NCI-H226 (cell line): Measurements from ENCODE around the gene CYP2W1.
"Not testable (repeated sequence)": the region's sequence is repeated elsewhere in the genome, so short reads cannot be mapped to it uniquely, and the experiment has no call there.

ENCODE experiments used
- DNase-seq: peaks from one replicate; pipeline ENCODE4 v3.0.0-alpha.2; 2015

The CYP2W1 gene, protein sequence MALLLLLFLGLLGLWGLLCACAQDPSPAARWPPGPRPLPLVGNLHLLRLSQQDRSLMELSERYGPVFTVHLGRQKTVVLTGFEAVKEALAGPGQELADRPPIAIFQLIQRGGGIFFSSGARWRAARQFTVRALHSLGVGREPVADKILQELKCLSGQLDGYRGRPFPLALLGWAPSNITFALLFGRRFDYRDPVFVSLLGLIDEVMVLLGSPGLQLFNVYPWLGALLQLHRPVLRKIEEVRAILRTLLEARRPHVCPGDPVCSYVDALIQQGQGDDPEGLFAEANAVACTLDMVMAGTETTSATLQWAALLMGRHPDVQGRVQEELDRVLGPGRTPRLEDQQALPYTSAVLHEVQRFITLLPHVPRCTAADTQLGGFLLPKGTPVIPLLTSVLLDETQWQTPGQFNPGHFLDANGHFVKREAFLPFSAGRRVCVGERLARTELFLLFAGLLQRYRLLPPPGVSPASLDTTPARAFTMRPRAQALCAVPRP

DNA sequence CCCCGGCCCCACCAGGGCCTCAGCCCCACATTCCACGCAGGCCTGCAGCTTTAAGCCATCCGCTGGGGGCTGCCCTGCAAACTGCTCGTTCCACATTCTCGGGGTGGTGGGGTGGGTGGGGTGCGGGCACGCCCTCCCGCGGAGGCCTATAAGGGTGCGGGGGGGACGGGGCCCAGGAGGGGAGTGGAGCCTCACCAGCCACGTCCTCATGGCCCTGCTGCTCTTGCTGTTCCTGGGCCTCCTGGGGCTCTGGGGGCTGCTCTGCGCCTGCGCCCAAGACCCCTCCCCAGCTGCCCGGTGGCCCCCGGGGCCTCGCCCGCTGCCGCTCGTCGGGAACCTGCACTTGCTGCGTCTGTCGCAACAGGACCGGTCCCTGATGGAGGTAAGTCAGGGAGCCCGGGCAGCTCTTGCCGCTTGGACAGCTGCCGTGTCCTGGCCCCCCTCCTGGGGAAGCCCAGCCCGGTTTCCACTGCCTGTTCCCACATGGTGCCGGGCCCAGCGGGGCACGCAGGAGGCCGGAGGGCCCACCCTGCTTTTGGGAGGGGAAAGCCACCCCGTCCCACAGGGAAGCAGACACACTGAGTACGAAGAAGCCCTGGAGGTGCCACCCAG is at the start of gene CYP2W1:
Gene CYP2W1 (plus strand): TSS at position 178 of the 612 bp plus-strand sequence. CDS start 31 bp downstream, at position 209.
- DNase-seq: no peak

GRCh38 chr7:934469-935163 is 48.4 kb upstream of the CYP2W1 start:
- no peak for DNase-seq

GRCh38 chr7:935164-935873 is 47.7 kb upstream of the CYP2W1 start:
- DNase-seq: no peak

GRCh38 chr7:935874-936385 is 47.1 kb upstream of the CYP2W1 start:
- no peak for DNase-seq

GRCh38 chr7:936386-937054 is 46.5 kb upstream of the CYP2W1 start:
- peak; percentile 88 for DNase-seq

GRCh38 chr7:937856-938484 is 45.0 kb upstream of the CYP2W1 start:
- no peak for DNase-seq

- DNase-seq: no peak
These were observed 44.3 kb upstream of the CYP2W1 start for GRCh38 chr7:938546-939185.

GRCh38 chr7:939843-940242 is 43.1 kb upstream of the CYP2W1 start:
- DNase-seq: no peak

- peak; percentile 16 for DNase-seq
These were observed 42.2 kb upstream of the CYP2W1 start for GRCh38 chr7:940599-941408.

GRCh38 chr7:943793-944192 is 39.2 kb upstream of the CYP2W1 start:
- not testable (repeated sequence) for DNase-seq

GRCh38 chr7:944744-945143 is 38.2 kb upstream of the CYP2W1 start:
- DNase-seq: no peak

DNA sequence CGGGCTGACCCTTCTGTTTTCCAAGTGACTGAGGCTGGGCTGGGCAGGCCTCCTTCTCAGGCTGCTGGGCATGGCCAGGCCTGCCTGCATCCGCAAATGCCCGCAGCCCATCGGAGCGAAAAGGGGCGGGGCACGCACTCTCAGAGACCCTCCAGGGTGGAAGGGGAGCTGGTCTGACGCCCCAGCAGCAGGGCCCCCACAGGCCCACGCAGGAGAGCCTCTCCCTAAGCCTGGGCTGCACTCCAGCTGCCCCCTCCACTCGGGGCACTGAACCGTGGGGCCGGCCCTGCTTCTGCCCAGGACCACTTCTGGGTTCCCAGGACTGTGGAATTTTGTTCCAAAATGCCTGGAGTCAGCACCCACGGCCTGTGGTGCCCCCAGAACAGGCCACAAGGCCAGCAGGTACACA is 37.8 kb upstream of the CYP2W1 start:
- DNase-seq: no peak

GRCh38 chr7:945556-946255 is 37.3 kb upstream of the CYP2W1 start:
- DNase-seq: peak; percentile 63

DNA sequence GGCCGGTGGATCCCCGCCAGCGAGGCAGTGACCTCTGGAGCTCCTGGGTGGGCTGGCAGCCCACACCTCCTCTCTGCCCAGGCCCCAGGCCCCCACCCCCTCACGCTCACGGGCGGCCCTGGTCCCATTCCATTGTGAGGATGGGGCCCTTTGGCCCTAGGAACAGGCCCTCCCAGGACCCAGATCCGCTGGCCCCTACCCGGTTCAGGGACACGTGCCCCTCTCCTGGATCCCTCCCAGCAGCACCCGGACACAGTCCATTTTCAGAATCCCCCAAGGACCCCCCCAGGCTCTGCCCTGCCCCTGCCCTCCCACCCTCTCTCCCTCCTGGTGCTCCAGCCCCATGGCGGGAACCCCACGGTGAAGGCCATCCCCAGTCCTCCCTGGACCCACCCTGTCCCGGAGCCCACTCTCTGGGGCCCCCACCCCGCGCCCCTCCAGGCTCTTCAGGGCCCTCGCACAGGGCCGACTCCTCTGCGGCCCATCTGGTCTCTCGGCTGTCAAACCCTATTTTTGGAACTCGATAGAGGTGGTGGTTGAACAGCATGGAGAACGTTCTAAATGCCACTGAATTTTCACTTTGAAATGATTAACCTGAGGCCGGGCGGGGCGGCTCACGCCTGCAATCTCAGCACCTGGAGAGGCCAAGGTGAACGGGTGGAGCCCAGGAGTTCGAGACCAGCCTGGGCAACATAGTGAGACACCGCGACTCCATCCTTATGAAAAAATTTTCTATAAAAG is 36.6 kb upstream of the CYP2W1 start:
- no peak for DNase-seq

DNA sequence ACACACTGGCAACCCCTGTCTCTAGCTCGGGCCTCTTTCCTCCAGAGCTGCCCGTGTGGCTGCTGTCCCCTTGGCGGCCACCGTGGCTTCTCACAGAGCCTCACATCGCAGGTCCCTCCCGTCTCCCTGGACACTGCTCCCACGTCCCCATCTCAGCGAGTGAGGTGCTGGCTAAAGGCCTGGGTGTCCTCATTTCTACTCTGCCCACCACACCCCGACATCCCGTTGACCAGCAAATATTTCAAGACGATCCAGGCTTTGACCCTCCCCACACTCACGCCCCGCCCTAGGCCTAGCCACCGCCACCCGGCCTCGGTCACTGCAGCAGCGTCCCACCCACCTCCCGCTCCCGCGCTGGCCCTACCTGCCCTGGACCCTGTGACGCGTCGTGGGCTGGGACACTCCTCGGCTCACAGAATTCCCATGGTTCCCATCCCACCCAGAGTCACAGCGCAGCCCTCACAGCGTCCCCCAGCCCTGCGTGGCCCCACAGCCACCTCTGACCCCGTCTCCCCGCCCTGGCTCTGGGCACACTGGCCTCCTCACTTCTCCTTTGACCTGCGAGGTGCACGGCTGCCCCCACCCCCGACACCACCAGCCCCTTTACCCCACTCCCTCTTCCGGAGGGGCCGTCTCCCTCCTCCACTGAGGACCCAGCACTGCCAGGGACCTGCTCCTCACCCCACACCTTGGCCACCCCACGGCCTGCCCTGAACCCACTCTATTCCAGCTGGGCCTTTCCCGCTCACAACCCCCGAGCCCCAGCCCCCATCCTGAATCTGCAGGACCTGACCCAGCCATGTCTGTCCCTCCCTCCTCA is 35.4 kb upstream of the CYP2W1 start:
- DNase-seq: no peak

DNA sequence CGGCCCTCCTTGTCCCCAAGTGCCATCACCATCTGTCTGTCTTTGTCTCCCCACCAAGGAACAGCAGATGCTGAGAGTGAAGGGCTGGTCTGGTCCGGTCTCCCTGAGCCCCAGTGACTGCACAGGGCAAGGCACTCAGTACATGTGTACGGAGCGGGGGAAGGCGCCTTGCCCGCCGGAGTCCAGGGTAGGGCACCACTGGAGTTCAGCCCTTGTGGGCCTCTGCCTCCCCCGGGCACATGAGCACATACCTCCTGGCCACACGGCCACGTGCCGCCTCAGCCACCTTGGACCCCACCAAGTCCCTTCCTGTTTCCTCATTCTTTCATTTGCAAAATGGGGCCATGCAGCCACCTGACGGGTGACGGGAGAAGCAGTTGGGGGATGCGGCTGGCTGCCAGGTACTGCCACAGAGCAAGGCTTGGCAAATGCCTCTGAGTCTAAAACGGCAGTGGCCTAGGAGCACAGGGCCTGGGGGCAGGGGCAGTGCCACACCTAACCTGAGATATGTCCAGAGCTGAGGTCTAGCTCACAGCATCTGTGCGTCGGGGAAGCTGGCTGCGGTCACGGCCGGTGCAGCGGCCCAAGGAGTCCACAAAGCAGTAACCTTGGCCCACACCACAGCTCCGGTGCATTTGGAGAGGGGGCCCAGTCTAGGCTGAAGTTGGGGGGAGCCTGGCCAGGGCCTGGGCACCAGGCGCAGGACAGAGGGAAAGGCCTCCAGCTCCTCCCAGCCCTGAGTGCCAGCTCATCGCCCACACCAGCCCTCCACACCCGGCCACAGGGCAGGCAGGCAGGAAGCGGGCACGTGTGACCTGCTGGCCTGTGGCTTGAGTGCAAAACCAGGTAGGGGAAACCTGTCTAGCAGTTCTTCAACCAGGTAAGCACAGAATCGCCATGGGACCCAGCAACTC is 33.7 kb upstream of the CYP2W1 start:
- no peak for DNase-seq
